ENCODE results near the gene GOLGA8M.

DNA sequence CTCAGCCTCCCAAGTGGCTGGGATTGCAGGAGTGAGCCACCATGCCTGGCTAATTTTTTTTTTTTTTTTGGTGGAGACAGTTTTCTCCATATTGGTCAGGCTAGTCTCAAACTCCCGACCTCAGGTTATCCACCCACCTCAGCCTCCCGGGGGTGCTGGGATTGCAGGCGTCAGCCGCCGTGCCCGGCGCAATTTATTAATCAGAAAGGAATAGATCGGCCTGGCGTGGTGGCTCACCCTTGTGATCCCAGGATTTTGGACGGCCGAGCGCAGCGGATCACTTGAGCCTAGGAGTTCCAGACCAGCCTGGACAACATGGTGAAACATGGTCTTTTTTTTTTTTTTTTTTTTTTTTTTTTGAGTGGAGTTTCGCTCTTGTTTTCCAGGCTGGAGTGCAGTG is 13.3 kb upstream of the GOLGA8M start:
- TF ChIP-seq ZNF555 (tag by site-specific recombination; conservative IDR thresholded peaks at IDR 0.05) (no peak), OVOL3 (tag by site-specific recombination; IDR thresholded peaks at IDR 0.05) (no peak), ZNF239 (tag by site-specific recombination; IDR thresholded peaks at IDR 0.05) (no peak)
- TF ChIP-seq, protein P1, sequence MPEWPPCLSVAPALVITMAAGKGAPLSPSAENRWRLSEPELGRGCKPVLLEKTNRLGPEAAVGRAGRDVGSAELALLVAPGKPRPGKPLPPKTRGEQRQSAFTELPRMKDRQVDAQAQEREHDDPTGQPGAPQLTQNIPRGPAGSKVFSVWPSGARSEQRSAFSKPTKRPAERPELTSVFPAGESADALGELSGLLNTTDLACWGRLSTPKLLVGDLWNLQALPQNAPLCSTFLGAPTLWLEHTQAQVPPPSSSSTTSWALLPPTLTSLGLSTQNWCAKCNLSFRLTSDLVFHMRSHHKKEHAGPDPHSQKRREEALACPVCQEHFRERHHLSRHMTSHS (tag by site-specific recombination; IDR thresholded peaks at IDR 0.05), result no peak
